ENCODE measurements around the gene FXN. TPM values are rescaled to one million over a fixed set of nuclear protein-coding genes. Genes with fewer than 3 reads are reported as not detected.

FXN gene
- total RNA-seq, 1 donor from 2014 or later = 1.6 TPM

- H3K4me3 ChIP-seq (ENCODE audit: low read depth, low read length) = no peak overlapping the region
- TF ChIP-seq, protein P1, sequence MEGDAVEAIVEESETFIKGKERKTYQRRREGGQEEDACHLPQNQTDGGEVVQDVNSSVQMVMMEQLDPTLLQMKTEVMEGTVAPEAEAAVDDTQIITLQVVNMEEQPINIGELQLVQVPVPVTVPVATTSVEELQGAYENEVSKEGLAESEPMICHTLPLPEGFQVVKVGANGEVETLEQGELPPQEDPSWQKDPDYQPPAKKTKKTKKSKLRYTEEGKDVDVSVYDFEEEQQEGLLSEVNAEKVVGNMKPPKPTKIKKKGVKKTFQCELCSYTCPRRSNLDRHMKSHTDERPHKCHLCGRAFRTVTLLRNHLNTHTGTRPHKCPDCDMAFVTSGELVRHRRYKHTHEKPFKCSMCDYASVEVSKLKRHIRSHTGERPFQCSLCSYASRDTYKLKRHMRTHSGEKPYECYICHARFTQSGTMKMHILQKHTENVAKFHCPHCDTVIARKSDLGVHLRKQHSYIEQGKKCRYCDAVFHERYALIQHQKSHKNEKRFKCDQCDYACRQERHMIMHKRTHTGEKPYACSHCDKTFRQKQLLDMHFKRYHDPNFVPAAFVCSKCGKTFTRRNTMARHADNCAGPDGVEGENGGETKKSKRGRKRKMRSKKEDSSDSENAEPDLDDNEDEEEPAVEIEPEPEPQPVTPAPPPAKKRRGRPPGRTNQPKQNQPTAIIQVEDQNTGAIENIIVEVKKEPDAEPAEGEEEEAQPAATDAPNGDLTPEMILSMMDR (conservative IDR thresholded peaks at IDR 0.05; ENCODE audit: low read depth, low read length) = no peak
These were observed 26.6 kb downstream of the FXN start for GRCh38 chr9:69062195-69062594.

DNA sequence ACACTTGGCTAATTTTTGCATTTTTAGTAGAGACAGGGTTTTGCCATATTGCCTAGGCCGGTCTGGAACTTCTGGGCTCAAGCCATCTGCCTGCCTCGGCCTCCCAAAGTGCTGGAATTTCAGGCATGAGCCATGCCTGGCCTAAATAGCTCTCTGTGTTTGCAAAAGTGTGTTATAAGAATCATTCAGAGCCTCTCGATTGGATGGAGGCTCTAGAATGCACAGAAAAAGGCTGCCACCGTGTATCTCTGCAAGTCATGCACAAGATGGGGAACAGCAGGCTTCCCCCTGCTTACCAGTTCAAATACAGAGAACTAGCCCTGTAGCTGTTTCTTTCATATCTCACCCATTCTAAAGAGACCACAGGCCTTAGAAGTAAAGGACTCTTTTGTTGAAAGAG is 28.3 kb downstream of the FXN start:
- TF ChIP-seq, protein P1 (conservative IDR thresholded peaks at IDR 0.05; ENCODE audit: low read depth, low read length) = no peak
- DNase-seq (ENCODE audit: low read depth) = no peak

More at GRCh38 chr9:69062195-69062594, 26.6 kb downstream of the FXN start:
- no peak for DNase-seq (ENCODE audit: low read depth)

DNA sequence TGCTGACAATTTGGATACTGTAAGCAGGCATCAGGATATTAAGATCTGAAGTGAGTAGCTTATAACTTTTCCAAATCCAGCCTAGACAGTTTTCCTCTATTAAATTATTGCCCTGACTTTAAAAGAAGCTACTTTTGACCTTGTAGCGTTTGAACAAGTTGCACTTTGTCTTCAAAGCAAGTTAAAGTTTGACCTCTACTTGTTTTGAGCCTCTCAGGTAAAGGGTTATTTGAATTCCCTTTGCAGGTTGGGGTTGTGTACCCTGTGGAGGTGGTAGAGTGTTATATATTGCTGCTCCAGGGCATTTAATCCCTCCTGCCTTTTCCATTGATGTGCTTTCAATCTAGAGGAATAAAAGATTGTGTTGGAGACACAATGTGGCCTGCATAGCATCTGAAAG is 30.1 kb downstream of the FXN start:
- DNase-seq (ENCODE audit: low read depth) = no peak
- TF ChIP-seq, protein P1 (conservative IDR thresholded peaks at IDR 0.05; ENCODE audit: low read depth, low read length) = no peak
- no peak overlapping the region for H3K4me3 ChIP-seq (ENCODE audit: low read depth, low read length)

More for the DNA sequence above, 28.3 kb downstream of the FXN start:
- no peak overlapping the region for H3K4me3 ChIP-seq (ENCODE audit: low read depth, low read length)

- no peak for DNase-seq (ENCODE audit: low read depth)
- H3K4me3 ChIP-seq (ENCODE audit: low read depth, low read length) = no peak overlapping the region
- TF ChIP-seq, protein P1 (conservative IDR thresholded peaks at IDR 0.05; ENCODE audit: low read depth, low read length) = no peak
These were observed 31.4 kb downstream of the FXN start for GRCh38 chr9:69066955-69067354.

DNA sequence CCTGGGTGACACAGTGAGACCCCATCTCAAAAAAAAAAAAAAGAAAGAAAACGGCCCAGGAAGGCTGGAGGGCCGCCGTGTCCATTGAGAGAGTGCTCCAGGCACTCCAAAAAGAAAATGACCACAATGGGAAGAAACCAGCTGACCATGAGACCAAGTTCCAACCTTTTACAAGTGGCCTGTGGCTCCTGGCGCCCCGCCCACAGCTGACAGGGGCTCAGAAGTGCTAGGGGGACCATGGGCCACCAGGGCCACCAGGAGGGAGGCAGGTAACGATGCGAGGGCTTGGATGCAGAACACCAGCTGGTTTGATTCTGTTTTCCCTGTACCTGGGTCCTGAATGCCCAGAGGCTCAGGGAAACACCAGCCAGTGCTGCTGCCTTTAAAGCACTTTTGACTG is 34.6 kb downstream of the FXN start:
- no peak for DNase-seq (ENCODE audit: low read depth)
- no peak overlapping the region for H3K4me3 ChIP-seq (ENCODE audit: low read depth, low read length)
- TF ChIP-seq, protein P1 (conservative IDR thresholded peaks at IDR 0.05; ENCODE audit: low read depth, low read length) = no peak

GRCh38 chr9:69071059-69071458 is 35.5 kb downstream of the FXN start:
- DNase-seq (ENCODE audit: low read depth) = no peak
- no peak overlapping the region for H3K4me3 ChIP-seq (ENCODE audit: low read depth, low read length)
- TF ChIP-seq, protein P1 (conservative IDR thresholded peaks at IDR 0.05; ENCODE audit: low read depth, low read length) = no peak

GRCh38 chr9:69073103-69073502 is 37.6 kb downstream of the FXN start:
- no peak for DNase-seq (ENCODE audit: low read depth)
- TF ChIP-seq, protein P1 (conservative IDR thresholded peaks at IDR 0.05; ENCODE audit: low read depth, low read length) = no peak
- H3K4me3 ChIP-seq (ENCODE audit: low read depth, low read length) = no peak overlapping the region
